ENCODE measurements around the gene FADS6. TPM values are rescaled to one million over a fixed set of nuclear protein-coding genes. Genes with fewer than 3 reads are reported as not detected.

Gene FADS6
- total RNA-seq, 2 donors from 2014 or later: 4.7 to 5.7 TPM

DNA sequence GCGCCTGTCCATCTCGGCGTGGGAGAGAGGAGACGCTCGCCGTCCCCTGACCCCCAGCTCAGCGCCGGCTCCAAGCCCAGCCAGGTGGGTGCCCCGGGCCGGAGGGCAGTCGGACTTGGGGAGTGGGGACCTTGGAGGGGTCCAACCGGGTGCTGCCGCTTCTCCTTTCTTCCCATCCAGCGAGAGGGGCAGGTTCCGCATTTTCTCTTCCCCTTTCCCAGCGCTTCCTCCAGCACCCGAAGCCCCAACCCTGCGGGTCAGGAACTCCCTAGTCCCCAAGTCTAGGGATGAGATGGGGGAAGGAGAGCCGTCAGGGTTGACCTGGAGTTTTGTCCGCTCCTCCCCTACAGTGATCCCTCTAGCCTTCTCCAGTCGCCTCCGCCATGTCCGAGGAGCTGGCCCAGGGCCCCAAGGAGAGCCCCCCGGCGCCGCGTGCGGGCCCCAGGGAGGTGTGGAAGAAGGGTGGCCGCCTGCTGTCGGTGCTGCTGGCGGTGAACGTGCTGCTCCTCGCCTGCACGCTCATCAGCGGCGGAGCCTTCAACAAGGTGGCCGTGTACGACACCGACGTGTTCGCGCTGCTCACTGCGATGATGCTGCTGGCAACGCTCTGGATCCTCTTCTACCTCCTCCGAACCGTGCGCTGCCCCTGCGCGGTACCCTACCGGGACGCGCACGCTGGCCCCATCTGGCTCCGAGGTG, 31.0 kb upstream of the FADS6 start, which contains the start of gene OTOP2:
Gene OTOP2, plus strand, starts transcription at position 24 of the 699 bp plus-strand sequence. Its CDS starts 360 bp downstream, at position 384.
- Histone ChIP-seq H3K27ac (ENCODE audit: low read depth, low read length) (no peak within 1 kb of the TSS), H3K4me1 (ENCODE audit: control insufficient read depth, insufficient read depth, low read length) (no peaks in the 10 kb centered on the region), H3K9ac (ENCODE audit: extremely low read depth, low read length, poor library complexity, severe bottlenecking) (no peak within 1 kb of the TSS), H3K27me3 (ENCODE audit: control insufficient read depth, insufficient read depth, low read length, poor library complexity, severe bottlenecking) (peaks cover 78% of the 10 kb centered on the region), H3K4me3 (ENCODE audit: low read length) (no peak within 1 kb of the TSS), H3K9me3 (ENCODE audit: control insufficient read depth, low read length) (no peaks in the 10 kb centered on the region), H3K36me3 (ENCODE audit: control insufficient read depth, insufficient read depth, low read length) (no peaks in the 10 kb centered on the region)
- Mint-ChIP-seq H3K4me3 (peak within 1 kb of the TSS; percentile 42), H3K27ac (no peak within 1 kb of the TSS), H3K36me3 (ENCODE audit: low read depth) (no peaks in the 10 kb centered on the region), H3K27me3 (ENCODE audit: insufficient read depth) (peaks cover 86% of the 10 kb centered on the region), H3K4me1 (peaks cover 2% of the 10 kb centered on the region), H3K9me3 (no peaks in the 10 kb centered on the region)
- peak; percentile 72 for DNase-seq
- TF ChIP-seq CTCF (conservative IDR thresholded peaks at IDR 0.05): no peak
- 5 to 8% methylated on average over 20 to 54 of the region's 54 CpGs for WGBS, 2 experiments (ENCODE audit: insufficient coverage in 1 of 2, insufficient read length in 1 of 2)

DNA sequence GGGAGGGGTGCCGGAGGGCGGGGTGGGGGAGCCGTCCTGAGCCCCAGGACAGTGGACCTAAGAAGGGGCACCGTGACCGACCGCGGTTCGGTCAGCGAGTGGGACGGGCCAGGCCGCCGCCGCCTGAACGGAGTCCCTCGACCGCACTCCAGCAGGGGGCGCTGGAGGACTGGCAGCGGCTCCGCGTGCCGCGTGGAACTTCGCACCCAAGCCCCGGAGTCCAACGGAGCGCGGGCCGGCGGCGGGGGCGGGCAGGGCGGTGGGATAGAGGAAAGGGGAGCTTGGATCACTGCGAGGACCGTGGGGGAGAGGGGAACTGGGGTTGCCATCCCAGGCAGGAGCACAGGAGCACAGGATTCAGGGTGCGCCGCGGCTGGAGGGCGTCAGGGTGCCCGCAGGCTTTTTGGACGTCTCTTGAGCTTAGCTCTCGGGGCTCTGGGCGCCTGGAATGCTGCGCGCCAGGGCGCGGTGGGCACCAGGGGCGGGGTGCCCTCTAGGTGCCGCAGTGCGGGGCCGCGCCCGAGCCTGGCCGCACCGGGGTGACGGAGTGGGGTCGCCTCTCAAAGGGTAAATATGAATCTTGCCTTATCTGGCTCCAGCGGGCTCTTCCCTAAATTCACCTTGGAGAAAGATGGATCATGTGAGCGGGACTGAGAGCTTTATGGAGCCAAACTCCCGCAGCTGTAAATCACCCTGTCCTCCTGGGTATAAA, 30.3 kb upstream of the FADS6 start:
- H3K36me3 ChIP-seq (ENCODE audit: control insufficient read depth, insufficient read depth, low read length): no peaks in the 10 kb centered on the region
- Mint-ChIP-seq H3K27me3 (ENCODE audit: insufficient read depth) (peaks cover 86% of the 10 kb centered on the region), H3K36me3 (ENCODE audit: low read depth) (no peaks in the 10 kb centered on the region), H3K27ac (no peak overlapping the region), H3K4me3 (peak overlapping the region; percentile 42), H3K4me1 (peaks cover 2% of the 10 kb centered on the region), H3K9me3 (no peaks in the 10 kb centered on the region)
- 6 to 9% methylated on average over 22 to 59 of the region's 59 CpGs for WGBS, 2 experiments (ENCODE audit: insufficient coverage in 1 of 2, insufficient read length in 1 of 2)
- peaks cover 73% of the 10 kb centered on the region for H3K27me3 ChIP-seq (ENCODE audit: control insufficient read depth, insufficient read depth, low read length, poor library complexity, severe bottlenecking)
- peak; percentile 98 for TF ChIP-seq CTCF (conservative IDR thresholded peaks at IDR 0.05)
- no peak overlapping the region for H3K27ac ChIP-seq (ENCODE audit: low read depth, low read length)
- H3K9ac ChIP-seq (ENCODE audit: extremely low read depth, low read length, poor library complexity, severe bottlenecking): no peak overlapping the region
- H3K9me3 ChIP-seq (ENCODE audit: control insufficient read depth, low read length): no peaks in the 10 kb centered on the region
- no peaks in the 10 kb centered on the region for H3K4me1 ChIP-seq (ENCODE audit: control insufficient read depth, insufficient read depth, low read length)
- DNase-seq: peak; percentile 93
- no peak overlapping the region for H3K4me3 ChIP-seq (ENCODE audit: low read length)

DNA sequence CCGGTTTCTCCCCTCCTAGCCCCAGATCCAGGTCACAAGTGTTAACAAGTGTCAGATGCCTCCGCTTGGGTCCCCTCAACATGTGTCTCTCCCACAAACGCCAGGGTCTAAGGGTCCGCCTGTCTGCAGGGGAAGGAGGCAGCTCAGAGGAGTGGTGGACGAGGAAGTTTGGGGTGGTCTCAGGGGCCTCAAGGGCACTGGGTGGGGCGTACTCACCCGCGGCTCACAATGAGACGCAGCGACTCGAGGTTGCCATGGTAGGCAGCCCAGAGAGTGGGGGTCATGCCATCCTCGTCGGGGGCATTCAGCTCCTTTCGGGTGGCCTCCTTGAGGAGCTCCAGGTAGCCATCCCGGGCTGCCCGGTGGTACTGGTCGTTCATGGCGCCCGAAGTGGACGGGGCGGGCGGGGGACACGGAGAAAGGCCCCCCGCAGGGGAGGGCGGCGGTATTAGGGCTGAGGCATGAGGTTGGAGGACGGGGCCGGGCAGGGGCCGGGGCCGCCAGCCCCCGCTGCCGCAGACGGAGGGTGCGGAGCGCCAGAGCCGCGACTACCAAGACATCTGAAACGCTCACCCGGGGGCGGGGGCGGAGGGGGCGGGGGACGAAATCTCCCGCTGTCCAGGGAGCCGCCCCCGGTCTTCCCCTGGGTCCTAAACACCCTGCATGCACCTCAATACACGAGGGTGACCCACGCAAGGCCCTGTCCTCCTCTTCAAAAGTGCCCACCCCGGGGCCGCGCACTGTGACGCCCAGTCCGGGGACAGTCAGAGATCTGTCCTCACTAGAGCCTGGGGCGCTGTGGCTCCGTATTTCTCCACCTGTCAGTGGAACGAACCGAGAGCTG, 29.5 kb upstream of the FADS6 start, which contains the start of gene USH1G:
Gene USH1G, minus strand, starts transcription at position 562 of the 844 bp plus-strand sequence. Its CDS starts 182 bp downstream, at position 380.
- no peak within 1 kb of the TSS for H3K9ac ChIP-seq (ENCODE audit: extremely low read depth, low read length, poor library complexity, severe bottlenecking)
- H3K9me3 ChIP-seq (ENCODE audit: control insufficient read depth, low read length): no peaks in the 10 kb centered on the region
- Mint-ChIP-seq H3K4me3 (peak within 1 kb of the TSS; percentile 42), H3K36me3 (ENCODE audit: low read depth) (no peaks in the 10 kb centered on the region), H3K27ac (no peak within 1 kb of the TSS), H3K4me1 (peaks cover 2% of the 10 kb centered on the region), H3K27me3 (ENCODE audit: insufficient read depth) (peaks cover 80% of the 10 kb centered on the region), H3K9me3 (no peaks in the 10 kb centered on the region)
- peaks cover 65% of the 10 kb centered on the region for H3K27me3 ChIP-seq (ENCODE audit: control insufficient read depth, insufficient read depth, low read length, poor library complexity, severe bottlenecking)
- WGBS, 2 experiments (ENCODE audit: insufficient coverage in 1 of 2, insufficient read length in 1 of 2): 13 to 14% methylated on average over 16 to 57 of the region's 57 CpGs
- H3K4me3 ChIP-seq (ENCODE audit: low read length): no peak within 1 kb of the TSS
- DNase-seq: peak; percentile 79
- H3K36me3 ChIP-seq (ENCODE audit: control insufficient read depth, insufficient read depth, low read length): no peaks in the 10 kb centered on the region
- H3K4me1 ChIP-seq (ENCODE audit: control insufficient read depth, insufficient read depth, low read length): no peaks in the 10 kb centered on the region
- TF ChIP-seq CTCF (conservative IDR thresholded peaks at IDR 0.05): no peak
- H3K27ac ChIP-seq (ENCODE audit: low read depth, low read length): no peak within 1 kb of the TSS
